NCI-H510A treated with DMSO at 0.1 percent for 48 hours (cell line): ENCODE results near the gene TNS3.

Experiments used
- DNase-seq: peaks from one replicate; lab custom pipeline; 2025; lab: John Stamatoyannopoulos, UW

Gene TNS3

GRCh38 chr7:47484923-47485639 lies 96.8 kb downstream of the TNS3 start:
- no peak for DNase-seq

- DNase-seq = no peak
Observed at GRCh38 chr7:47484457-47484856, 97.5 kb downstream of the TNS3 start.

DNA sequence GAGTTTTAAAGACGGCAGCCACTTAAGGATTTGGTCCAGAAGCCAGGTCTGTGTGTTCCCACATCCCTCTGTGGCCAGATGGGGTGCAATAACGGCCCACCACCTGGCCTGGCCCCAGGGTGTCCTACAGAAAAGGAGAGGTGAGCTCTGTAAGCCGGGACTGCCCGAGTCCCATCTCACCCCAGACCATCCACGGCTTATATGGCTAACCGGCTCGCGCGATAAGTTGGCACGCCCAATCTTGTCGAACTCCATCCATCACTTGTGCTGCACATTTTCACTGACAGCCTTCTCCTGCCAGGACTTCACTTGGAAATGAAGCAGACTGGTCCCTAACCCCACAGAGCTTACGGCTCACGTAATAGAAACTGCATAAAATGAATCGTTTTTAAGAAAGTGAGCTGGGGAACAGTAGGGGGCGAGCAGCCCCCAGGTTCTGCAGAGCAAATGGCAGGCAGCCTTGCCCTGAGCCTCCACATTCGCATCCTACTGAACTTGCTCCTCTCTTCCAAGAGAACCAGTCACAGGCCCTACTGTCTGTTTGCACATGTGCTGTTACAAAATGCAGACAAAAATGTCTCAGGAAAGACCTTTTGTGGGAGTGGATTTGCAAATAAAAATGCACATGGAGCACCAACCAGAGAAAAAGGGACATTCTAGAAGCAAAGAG lies 98.2 kb downstream of the TNS3 start:
- DNase-seq = no peak

- DNase-seq = no peak
Observed at GRCh38 chr7:47482013-47482875, 99.7 kb downstream of the TNS3 start.

DNA sequence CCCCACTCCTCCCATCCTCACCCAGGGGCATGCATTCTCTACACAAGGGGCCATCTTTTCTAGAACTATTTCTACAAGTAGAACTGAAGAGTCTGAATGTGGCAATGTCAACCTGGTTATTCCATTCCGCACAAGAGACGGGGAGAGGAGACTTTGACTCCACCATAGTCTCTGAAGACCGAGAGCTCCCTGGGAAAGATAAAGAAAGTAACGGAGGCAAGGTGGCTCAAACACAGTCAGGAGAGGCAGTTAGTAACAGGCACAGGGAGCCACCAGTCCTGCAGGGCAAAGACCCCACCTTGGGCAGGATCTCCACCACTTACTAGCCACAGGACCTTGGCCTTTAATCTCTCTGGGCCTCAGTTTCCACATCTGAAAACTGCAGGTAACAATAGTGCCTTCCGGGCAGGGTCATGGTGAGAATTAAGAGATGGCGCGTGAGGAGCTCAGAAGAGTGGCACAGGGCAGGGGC lies 100.3 kb downstream of the TNS3 start:
- DNase-seq = no peak

- DNase-seq = no peak
Observed at GRCh38 chr7:47480576-47481538, 101.1 kb downstream of the TNS3 start.

DNA sequence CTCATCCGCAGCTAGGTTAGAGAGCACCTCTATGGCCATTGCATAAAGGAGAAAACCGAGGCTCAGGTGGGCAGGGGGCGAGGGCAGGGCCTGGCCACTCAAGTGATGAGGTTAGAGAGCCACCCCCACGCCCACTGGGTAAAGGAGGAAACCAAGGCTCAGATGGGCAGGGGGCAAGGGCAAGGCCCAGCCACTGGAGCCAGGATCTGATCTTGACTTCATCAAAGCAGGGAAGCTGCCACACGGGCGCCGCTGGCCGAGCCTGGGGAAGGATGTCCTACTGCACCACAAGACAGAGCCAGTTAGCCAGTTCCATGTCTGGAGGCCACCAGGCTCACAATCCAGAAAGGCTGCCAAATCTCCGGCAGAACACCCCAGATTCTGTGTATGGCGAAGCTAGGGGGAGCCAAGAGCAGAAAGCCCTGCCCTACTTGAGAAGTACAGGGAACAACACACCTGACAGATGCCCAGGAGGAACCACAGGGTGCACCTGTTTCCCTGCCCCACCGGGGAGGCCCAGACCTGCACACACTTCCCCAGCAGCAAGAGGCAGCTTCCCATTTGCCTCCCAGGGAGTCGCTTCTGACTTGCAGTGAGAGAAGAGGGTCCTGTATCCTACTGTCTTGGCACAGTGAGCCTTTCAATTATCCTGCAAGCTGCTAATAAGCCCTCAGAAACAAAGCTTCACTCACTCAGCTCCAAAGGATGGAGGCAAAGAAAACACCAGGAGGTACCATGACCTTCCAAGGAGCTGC lies 101.9 kb downstream of the TNS3 start:
- no peak for DNase-seq

DNA sequence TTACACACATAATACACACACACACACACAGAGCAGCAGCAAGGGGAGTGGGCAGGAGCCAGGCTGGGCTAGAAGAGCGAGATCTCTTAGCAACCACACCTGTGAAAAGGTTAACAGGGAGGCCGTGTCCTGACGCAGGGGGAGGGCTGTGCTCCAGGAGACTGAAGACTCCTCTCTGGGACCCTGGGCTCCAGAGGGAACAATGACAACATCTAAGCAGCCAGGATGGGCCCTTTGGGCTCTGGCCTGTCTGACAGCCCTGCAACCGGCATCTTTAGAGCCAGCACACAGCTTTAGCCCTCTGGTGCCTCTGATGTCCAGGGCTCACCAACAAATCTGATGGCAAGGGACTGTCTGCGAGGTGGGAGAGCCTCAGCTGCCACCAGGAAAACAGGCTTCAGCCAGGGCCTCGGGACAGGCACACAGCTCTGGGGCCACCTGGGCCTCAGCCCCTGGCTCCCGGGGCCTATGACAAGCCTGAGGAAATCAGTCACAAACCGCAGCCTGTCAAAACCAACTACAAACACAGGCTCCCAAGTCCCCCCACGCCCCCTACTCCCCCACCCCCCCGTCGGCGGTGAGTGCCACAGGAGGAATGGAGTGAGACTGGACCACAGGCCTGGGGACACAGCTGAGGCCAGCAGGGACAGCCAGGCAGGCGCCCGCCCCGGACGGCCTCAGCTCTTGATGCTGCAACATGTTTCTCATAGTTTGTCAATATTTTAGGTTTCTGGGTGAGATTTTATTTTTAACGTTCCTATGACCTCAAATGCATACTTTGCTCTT lies 102.8 kb downstream of the TNS3 start:
- DNase-seq = no peak

GRCh38 chr7:47478017-47478344 lies 103.9 kb downstream of the TNS3 start:
- DNase-seq = no peak

- peak; percentile 36 for DNase-seq
Observed at GRCh38 chr7:47477191-47478016, 104.5 kb downstream of the TNS3 start.

- peak; percentile 51 for DNase-seq
Observed at GRCh38 chr7:47475880-47476227, 106.1 kb downstream of the TNS3 start.

- DNase-seq = peak; percentile 78
Observed at GRCh38 chr7:47474937-47475879, 106.7 kb downstream of the TNS3 start.

DNA sequence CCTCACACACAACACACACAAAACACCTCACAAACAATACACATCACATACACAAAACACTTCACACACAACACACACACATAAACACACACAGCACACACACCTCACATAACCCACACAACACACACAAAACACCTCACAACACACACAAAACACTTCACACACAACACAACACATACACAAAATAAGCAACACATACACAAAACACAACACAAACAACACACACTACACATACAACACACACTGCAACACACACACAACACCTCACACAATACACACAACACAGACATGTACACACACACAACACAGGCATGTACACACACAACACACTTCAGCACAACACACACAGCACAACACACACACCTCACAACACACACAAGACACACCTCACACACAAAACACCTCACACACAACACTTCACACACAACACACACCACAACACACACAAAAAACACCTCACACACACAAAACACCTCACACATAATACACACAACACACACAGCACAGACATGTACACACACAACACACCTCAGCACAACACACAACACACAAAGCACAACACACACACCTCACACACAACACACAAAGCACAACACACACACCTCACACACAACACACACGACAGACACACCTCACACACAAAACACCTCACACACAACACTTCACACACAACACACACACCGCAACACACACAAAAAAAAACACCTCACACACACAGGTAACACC lies 107.5 kb downstream of the TNS3 start:
- no peak for DNase-seq

- no peak for DNase-seq
Observed at GRCh38 chr7:47473499-47474210, 108.3 kb downstream of the TNS3 start.

DNA sequence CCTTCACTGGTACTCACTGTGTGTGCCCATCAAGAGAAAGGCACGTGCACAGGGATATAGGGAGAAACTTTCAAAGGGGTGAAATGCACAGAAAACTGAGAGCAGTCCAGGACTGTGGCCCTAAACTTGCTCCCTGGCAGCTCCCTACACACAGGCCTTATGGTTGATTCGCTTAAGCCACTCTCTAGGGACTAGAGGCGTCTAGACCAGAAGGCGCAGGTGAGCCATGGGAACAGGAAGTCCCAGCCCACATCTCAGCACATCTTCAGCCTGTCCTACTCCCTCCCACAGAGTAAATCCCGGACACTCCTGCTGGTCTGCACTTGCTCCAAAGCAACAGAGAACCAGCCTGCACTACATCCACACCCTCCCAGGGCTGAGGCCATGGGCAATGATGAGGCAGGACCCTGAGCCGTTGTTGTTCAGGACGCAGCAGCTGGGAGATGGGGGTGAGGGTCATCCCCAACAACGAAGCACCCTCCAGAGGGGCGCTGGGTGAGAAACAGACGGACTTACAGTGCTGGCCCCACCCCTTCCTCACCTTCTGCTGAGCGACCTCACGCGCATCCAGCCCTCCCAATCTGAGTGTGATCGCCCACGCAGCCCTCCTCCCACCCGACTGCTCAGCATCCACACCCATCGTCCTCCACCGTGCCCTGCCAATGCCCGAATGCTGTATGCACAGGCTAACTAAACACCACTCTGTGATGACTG lies 109.3 kb downstream of the TNS3 start:
- DNase-seq = no peak

GRCh38 chr7:47471831-47472230 lies 110.1 kb downstream of the TNS3 start:
- no peak for DNase-seq
